KMS-11 (cell line): ENCODE results near the gene ATG10.
A peak's percentile ranks its signal among the peaks of the same experiment; 100 is the strongest.

ENCODE experiments used
- H2AFZ ChIP-seq: fragments of 200-600 bp; sonication (generic); 2 replicates; pipeline ENCODE4 v1.6.1; 2016; ENCODE audit warnings: antibody characterized with exemption, mixed run types, low read depth
- H3K27ac ChIP-seq: fragments of 200-600 bp; sonication (generic); 2 replicates; pipeline ENCODE4 v1.6.1; 2016; ENCODE audit warnings: mild to moderate bottlenecking, mixed run types
- H3K27me3 ChIP-seq: fragments of 200-600 bp; sonication (generic); 2 replicates; pipeline ENCODE4 v1.6.1; 2017; ENCODE audit warnings: mild to moderate bottlenecking, low read depth, mixed run types, moderate library complexity; ENCODE audit not compliant: insufficient read depth
- H3K36me3 ChIP-seq: fragments of 200-600 bp; sonication (generic); 2 replicates; pipeline ENCODE4 v1.6.1; 2017; ENCODE audit warnings: mild to moderate bottlenecking, mixed run types; ENCODE audit not compliant: insufficient read depth
- H3K4me1 ChIP-seq: fragments of 200-600 bp; sonication (generic); 2 replicates; pipeline ENCODE4 v1.6.1; 2016; ENCODE audit warnings: mild to moderate bottlenecking, low read depth, mixed run types; ENCODE audit not compliant: poor library complexity, severe bottlenecking
- H3K4me2 ChIP-seq: fragments of 200-600 bp; sonication (generic); 2 replicates; pipeline ENCODE4 v1.7.0; 2016; ENCODE audit warnings: mild to moderate bottlenecking, mixed run types
- H3K4me3 ChIP-seq: fragments of 200-600 bp; sonication (generic); IDR thresholded peaks from 2 replicates; pipeline ENCODE4 v1.6.1; 2017; ENCODE audit warnings: low read depth, low read length, mixed read lengths; ENCODE audit not compliant: insufficient read depth
- H3K79me2 ChIP-seq: fragments of 200-600 bp; sonication (generic); 2 replicates; pipeline ENCODE4 v1.6.1; 2016; ENCODE audit warnings: low read depth, mixed run types; ENCODE audit not compliant: insufficient read depth
- H3K9ac ChIP-seq: fragments of 200-600 bp; sonication (generic); 2 replicates; pipeline ENCODE4 v1.6.1; 2016; ENCODE audit warnings: mild to moderate bottlenecking, mixed run types
- H4K20me1 ChIP-seq: fragments of 200-600 bp; sonication (generic); 2 replicates; pipeline ENCODE4 v1.6.1; 2016; ENCODE audit warnings: mild to moderate bottlenecking, mixed run types; ENCODE audit not compliant: insufficient read depth
- TF ChIP-seq, protein P1 (sequence below): fragments of 200-600 bp; sonication (generic); conservative IDR thresholded peaks from 2 replicates; pipeline ENCODE4 v1.6.1; 2017; ENCODE audit warnings: low read depth, mild to moderate bottlenecking, antibody characterized with exemption, low read length, moderate library complexity, mixed read lengths

ATG10 gene

DNA sequence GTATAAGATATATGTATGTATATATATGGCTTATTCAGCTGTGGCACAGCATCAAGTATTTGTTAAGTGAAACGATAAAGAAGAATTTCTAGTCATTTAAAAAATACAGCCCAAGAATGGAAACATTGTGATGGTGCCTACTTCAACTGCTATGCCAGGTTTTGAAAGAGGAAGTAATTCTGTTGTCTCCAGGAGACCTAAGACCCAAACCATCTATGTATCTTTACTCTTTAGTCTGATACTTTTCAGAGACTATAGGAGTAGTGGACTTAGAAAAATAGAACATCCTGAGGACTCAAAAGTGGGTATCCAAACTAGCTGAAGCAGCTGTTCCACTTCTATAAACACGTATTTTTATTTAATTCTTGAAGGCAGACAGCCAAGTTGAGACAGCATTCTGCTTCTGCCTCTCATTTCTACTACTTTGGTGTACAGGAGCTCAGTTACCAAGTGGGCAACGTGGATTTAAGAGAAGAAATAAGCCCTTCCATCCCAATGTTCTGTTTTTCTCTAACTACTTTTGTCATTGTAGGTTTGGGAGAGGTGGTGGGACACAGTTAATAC, 195.6 kb downstream of the ATG10 start:
- H3K79me2 ChIP-seq: no peaks in the 10 kb centered on the region
- no peak overlapping the region for H3K4me3 ChIP-seq
- no peaks in the 10 kb centered on the region for H4K20me1 ChIP-seq
- no peak overlapping the region for H3K4me2 ChIP-seq
- no peak overlapping the region for H2AFZ ChIP-seq
- TF ChIP-seq, protein P1, sequence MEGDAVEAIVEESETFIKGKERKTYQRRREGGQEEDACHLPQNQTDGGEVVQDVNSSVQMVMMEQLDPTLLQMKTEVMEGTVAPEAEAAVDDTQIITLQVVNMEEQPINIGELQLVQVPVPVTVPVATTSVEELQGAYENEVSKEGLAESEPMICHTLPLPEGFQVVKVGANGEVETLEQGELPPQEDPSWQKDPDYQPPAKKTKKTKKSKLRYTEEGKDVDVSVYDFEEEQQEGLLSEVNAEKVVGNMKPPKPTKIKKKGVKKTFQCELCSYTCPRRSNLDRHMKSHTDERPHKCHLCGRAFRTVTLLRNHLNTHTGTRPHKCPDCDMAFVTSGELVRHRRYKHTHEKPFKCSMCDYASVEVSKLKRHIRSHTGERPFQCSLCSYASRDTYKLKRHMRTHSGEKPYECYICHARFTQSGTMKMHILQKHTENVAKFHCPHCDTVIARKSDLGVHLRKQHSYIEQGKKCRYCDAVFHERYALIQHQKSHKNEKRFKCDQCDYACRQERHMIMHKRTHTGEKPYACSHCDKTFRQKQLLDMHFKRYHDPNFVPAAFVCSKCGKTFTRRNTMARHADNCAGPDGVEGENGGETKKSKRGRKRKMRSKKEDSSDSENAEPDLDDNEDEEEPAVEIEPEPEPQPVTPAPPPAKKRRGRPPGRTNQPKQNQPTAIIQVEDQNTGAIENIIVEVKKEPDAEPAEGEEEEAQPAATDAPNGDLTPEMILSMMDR: no peak
- peaks cover 36% of the 10 kb centered on the region for H3K4me1 ChIP-seq
- H3K36me3 ChIP-seq: no peaks in the 10 kb centered on the region
- no peak overlapping the region for H3K27ac ChIP-seq
- no peaks in the 10 kb centered on the region for H3K27me3 ChIP-seq
- H3K9ac ChIP-seq: no peak overlapping the region

DNA sequence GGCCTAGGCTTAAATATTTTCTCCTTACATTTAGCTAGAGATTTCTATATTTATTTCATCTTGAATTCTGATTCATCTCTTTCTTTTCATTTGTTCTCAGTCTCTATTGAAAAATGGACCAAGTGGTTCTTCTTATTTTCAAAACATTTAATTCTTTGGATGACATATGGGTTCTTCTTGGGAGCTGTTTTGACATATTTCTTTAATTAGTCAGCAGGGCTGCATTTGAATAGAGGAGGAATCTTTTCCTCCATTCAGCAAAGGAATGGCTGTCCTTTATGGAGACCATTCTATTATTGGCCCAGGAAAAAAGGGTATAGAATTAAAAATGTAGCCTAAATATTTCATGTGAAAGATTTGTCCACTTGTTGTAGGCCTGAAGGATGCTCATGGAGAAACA, 196.5 kb downstream of the ATG10 start:
- peaks cover 42% of the 10 kb centered on the region for H3K4me1 ChIP-seq
- H3K4me3 ChIP-seq: no peak overlapping the region

DNA sequence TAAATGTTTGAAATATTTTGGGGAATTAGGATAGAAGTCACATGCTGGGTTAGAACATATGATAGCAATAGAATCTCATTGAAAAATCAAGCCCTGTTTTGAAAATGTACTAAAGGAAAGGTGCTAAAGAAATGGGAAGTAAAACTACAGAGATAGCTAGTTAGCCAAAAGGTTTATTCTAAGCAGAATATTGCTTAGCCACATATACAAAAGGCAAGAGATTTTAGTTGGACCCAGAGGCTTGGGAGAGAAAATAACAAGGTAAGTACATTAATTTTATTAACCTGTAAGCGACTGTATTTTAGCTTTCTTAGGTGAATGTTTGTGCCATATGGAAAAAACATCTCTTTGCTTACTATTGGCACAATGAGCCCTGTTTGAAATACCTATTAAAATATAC, 198.1 kb downstream of the ATG10 start:
- Histone ChIP-seq H3K36me3 (no peaks in the 10 kb centered on the region), H3K4me2 (no peak overlapping the region), H2AFZ (no peak overlapping the region), H4K20me1 (no peaks in the 10 kb centered on the region), H3K4me1 (peaks cover 42% of the 10 kb centered on the region), H3K27me3 (no peaks in the 10 kb centered on the region), H3K27ac (no peak overlapping the region), H3K4me3 (no peak overlapping the region), H3K79me2 (no peaks in the 10 kb centered on the region), H3K9ac (no peak overlapping the region)
- TF ChIP-seq, protein P1: no peak

More for the DNA sequence above, 196.5 kb downstream of the ATG10 start:
- Histone ChIP-seq H4K20me1 (no peaks in the 10 kb centered on the region), H3K4me2 (no peak overlapping the region), H3K27me3 (no peaks in the 10 kb centered on the region), H3K27ac (no peak overlapping the region), H2AFZ (no peak overlapping the region), H3K79me2 (no peaks in the 10 kb centered on the region), H3K9ac (no peak overlapping the region), H3K36me3 (no peaks in the 10 kb centered on the region)
- TF ChIP-seq, protein P1: no peak

DNA sequence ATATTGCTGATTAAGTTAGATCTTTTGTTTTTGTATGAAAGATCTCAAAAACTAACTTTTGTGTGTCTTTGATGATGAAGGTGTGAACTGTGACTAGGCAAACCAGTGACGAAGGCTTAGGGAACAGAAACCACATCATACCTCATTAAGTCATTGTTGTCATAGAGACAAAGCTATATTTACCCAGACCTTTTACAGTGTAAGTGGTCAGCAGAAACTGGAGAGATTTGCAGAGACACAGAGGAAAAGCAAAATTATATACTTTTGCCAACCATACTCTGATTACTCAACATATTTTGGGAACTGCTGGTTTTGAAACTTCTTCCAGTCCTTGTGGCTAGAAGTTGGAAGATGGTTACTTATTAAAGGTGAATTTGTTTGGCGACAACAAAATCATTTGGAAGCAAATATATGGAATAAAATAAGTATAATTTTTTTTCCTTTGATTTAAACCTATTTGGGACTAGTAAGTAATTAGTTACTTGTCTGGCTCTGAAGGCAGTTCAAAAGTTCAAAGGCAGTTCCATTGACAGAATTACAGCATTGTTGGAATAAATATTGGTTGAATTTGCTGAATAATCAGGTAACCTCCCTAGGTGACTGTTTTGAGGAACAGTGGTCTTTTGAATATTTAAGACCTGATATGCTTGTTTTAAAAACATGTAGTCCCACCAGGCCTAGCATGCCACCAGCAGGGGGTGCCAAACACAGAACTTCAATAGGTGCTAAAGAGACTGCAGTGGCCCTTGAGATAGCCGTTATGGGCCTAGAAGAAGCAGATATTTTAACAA, 202.5 kb downstream of the ATG10 start:
- Histone ChIP-seq H3K79me2 (no peaks in the 10 kb centered on the region), H2AFZ (peak overlapping the region; percentile 41), H3K27ac (peak overlapping the region; percentile 98), H3K4me2 (peak overlapping the region; percentile 79), H3K4me3 (no peak overlapping the region), H4K20me1 (no peaks in the 10 kb centered on the region), H3K27me3 (no peaks in the 10 kb centered on the region), H3K9ac (peak overlapping the region; percentile 80), H3K4me1 (peaks cover 45% of the 10 kb centered on the region), H3K36me3 (no peaks in the 10 kb centered on the region)
- TF ChIP-seq, protein P1: peak; percentile 100
